Smooth muscle cell (in vitro differentiated cells): ENCODE data around the gene VPS11. TPM values are rescaled to one million over a fixed set of nuclear protein-coding genes. Genes with fewer than 3 reads are reported as not detected.

Source experiments
- DNase-seq: peaks from one replicate; lab custom pipeline; 2025; ENCODE audit not compliant: unreplicated experiment; lab: John Stamatoyannopoulos, UW
- H2AFZ ChIP-seq: fragments of 200-600 bp; sonication (generic); 2 replicates; pipeline ENCODE4 v1.6.0; 2016; ENCODE audit warnings: antibody characterized with exemption, low read depth, mild to moderate bottlenecking
- H3F3A ChIP-seq: fragments of 200-600 bp; sonication (generic); 2 replicates; pipeline ENCODE4 v1.6.0; 2017; ENCODE audit warnings: antibody characterized with exemption, low read depth
- H3K27ac ChIP-seq: fragments of 200-600 bp; sonication (generic); 2 replicates; pipeline ENCODE4 v1.5.1; 2016; ENCODE audit warnings: low read depth, mild to moderate bottlenecking
- H3K27me3 ChIP-seq: fragments of 200-600 bp; sonication (generic); 2 replicates; pipeline ENCODE4 v1.6.1; 2016; ENCODE audit warnings: low read depth, mild to moderate bottlenecking
- H3K36me3 ChIP-seq: fragments of 200-600 bp; sonication (generic); 2 replicates; pipeline ENCODE4 v1.5.1; 2016; ENCODE audit warnings: low read depth
- H3K4me1 ChIP-seq: fragments of 200-600 bp; sonication (generic); 2 replicates; pipeline ENCODE4 v1.5.1; 2016; ENCODE audit warnings: low read depth
- H3K4me2 ChIP-seq: fragments of 200-600 bp; sonication (generic); 2 replicates; pipeline ENCODE4 v1.6.0; 2016; ENCODE audit warnings: mild to moderate bottlenecking
- H3K4me3 ChIP-seq: fragments of 200-600 bp; sonication (generic); 2 replicates; pipeline ENCODE4 v1.5.1; 2016; ENCODE audit warnings: mild to moderate bottlenecking
- H3K79me2 ChIP-seq: fragments of 200-600 bp; sonication (generic); 2 replicates; pipeline ENCODE4 v1.6.0; 2016; ENCODE audit warnings: low read depth, mild to moderate bottlenecking
- H3K9ac ChIP-seq: fragments of 200-600 bp; sonication (generic); 2 replicates; pipeline ENCODE4 v1.6.0; 2016; ENCODE audit warnings: low read depth
- H3K9me3 ChIP-seq: fragments of 200-600 bp; sonication (generic); replicated peaks from 2 replicates; pipeline ENCODE4 v1.5.1; 2016; ENCODE audit warnings: low read depth
- H4K20me1 ChIP-seq: fragments of 200-600 bp; sonication (generic); 2 replicates; pipeline ENCODE4 v1.6.0; 2016; ENCODE audit warnings: low read depth
- CTCF ChIP-seq: fragments of 200-600 bp; sonication (generic); IDR thresholded peaks from 2 replicates; pipeline ENCODE4 v1.5.1; 2017; ENCODE audit warnings: borderline replicate concordance, mild to moderate bottlenecking, antibody characterized with exemption; ENCODE audit not compliant: insufficient read depth, poor library complexity, severe bottlenecking
- WGBS: methylation state at CpG from one replicate; pipeline ENCODE4 v1.1.7; 2016; ENCODE audit warnings: low lambda C conversion rate; 5-methylcytosine and 5-hydroxymethylcytosine counted together
- polyA plus RNA-seq: library from polyadenylated mRNA; unstranded; fragments of >200 nt; fragmentation: Nextera tagmentation; extraction: Ambion mirVana; gene quantifications from 2 replicates; pipeline ENCODE4 v1.2.1, GENCODE V29; 2016
- total RNA-seq: library from RNA; depleted of rRNA; stranded (reverse); fragments of >200 nt; gene quantifications from 2 replicates; pipeline ENCODE4 v1.2.3, GENCODE V29; 2014

VPS11 gene
- total and polyA plus RNA-seq, 2 experiments from 2014 or later: 33.1 to 33.8 TPM

GRCh38 chr11:119113716-119114115 is 46.1 kb downstream of the VPS11 start:
- no peak overlapping the region for H3K9ac ChIP-seq
- H3K27ac ChIP-seq: no peak overlapping the region
- no peak overlapping the region for H3K4me3 ChIP-seq
- no peaks in the 10 kb centered on the region for H3K36me3 ChIP-seq
- no peaks in the 10 kb centered on the region for H4K20me1 ChIP-seq
- H3K27me3 ChIP-seq: no peaks in the 10 kb centered on the region
- DNase-seq: no peak
- over 99% methylated on average over 9 of the region's 9 CpGs for WGBS
- TF ChIP-seq CTCF: no peak
- H3K4me2 ChIP-seq: no peak overlapping the region
- no peaks in the 10 kb centered on the region for H3K79me2 ChIP-seq
- H3K9me3 ChIP-seq: no peaks in the 10 kb centered on the region
- H3K4me1 ChIP-seq: no peaks in the 10 kb centered on the region
- H3F3A ChIP-seq: no peaks in the 10 kb centered on the region
- H2AFZ ChIP-seq: no peak overlapping the region

DNA sequence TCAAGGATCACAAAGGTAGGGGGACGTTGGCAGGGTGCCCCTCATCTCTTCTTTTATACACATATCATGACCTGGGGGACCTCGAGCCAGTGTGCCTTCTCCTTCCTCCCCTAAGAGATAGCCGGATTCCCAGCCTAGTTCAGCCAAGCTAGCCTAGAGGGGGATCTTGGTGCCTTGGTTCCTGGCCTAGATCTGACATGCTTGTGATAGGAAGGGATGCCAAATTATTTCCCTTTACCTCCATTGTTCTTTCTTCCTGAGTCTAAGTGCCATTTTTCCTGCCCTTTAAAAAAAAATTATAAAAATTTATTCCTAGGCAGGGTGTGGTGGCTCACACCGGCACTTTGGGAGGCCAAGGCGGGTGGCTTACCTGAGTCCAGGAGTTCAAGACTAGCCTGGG is 46.7 kb downstream of the VPS11 start:
- Histone ChIP-seq H4K20me1 (no peaks in the 10 kb centered on the region), H3K4me1 (no peaks in the 10 kb centered on the region), H3K36me3 (no peaks in the 10 kb centered on the region), H3K9me3 (no peaks in the 10 kb centered on the region), H3K27ac (no peak overlapping the region), H3K27me3 (no peaks in the 10 kb centered on the region), H3K79me2 (no peaks in the 10 kb centered on the region), H3K9ac (no peak overlapping the region), H3K4me3 (no peak overlapping the region), H3K4me2 (no peak overlapping the region), H3F3A (no peaks in the 10 kb centered on the region), H2AFZ (no peak overlapping the region)
- no peak for DNase-seq
- WGBS: 97% methylated on average over 5 of the region's 5 CpGs
- no peak for TF ChIP-seq CTCF

GRCh38 chr11:119115484-119116234 is 48.0 kb downstream of the VPS11 start:
- Histone ChIP-seq H3K4me1 (no peaks in the 10 kb centered on the region), H3K4me3 (no peak overlapping the region), H3F3A (no peaks in the 10 kb centered on the region), H3K36me3 (no peaks in the 10 kb centered on the region), H3K4me2 (no peak overlapping the region), H3K9ac (no peak overlapping the region), H2AFZ (no peak overlapping the region), H3K79me2 (no peaks in the 10 kb centered on the region), H3K9me3 (no peaks in the 10 kb centered on the region), H3K27ac (no peak overlapping the region), H3K27me3 (no peaks in the 10 kb centered on the region), H4K20me1 (no peaks in the 10 kb centered on the region)
- DNase-seq: no peak
- TF ChIP-seq CTCF: no peak
- WGBS: 90% methylated on average over 19 of the region's 24 CpGs

DNA sequence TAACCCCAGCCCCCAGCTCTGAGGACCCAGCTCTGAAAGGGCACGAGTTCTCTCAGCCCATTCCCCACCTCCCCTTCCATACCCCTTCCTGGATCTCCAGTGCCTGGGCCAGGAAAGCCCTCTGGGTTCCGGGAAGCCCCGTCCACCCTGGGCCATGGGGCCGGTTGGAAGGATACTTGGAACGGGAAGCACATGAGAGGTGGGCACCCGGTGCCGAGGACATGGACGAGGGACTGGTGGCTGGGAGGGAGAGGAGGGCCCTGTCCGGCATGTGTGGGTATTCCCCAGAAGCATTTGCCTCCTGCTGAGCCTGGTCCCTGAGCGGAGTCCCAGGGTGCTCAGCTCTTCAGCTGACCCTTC is 48.6 kb downstream of the VPS11 start:
- no peaks in the 10 kb centered on the region for H3K27me3 ChIP-seq
- H4K20me1 ChIP-seq: no peaks in the 10 kb centered on the region
- TF ChIP-seq CTCF: no peak
- H3K4me2 ChIP-seq: no peak overlapping the region
- H3K9ac ChIP-seq: no peak overlapping the region
- no peak for DNase-seq
- 95% methylated on average over 10 of the region's 10 CpGs for WGBS
- H3K79me2 ChIP-seq: no peaks in the 10 kb centered on the region
- H3K4me3 ChIP-seq: no peak overlapping the region
- H3F3A ChIP-seq: no peaks in the 10 kb centered on the region
- H3K9me3 ChIP-seq: no peaks in the 10 kb centered on the region
- H3K4me1 ChIP-seq: no peaks in the 10 kb centered on the region
- H3K36me3 ChIP-seq: no peaks in the 10 kb centered on the region
- no peak overlapping the region for H3K27ac ChIP-seq
- no peak overlapping the region for H2AFZ ChIP-seq
